HCT116 (cell line): Measurements from ENCODE around the gene PRKN. TPM values are rescaled to one million over a fixed set of nuclear protein-coding genes. Genes with fewer than 3 reads are reported as not detected.

Source experiments
- ATAC-seq: fragments of 200-7000 bp; cut with Tn5 transposase; 2 replicates; pipeline ENCODE4 v1.9.1; 2020; ENCODE audit warnings: mild to moderate bottlenecking, moderate library complexity
- BruUV-seq: library from RNA; stranded (reverse); fragments of 400-500 nt; replicated peaks from 2 replicates; lab custom pipeline; 2021; lab: Mats Ljungman, UMichigan
- CTCF ChIA-PET: fragments of 300-600 bp; sonication (Branson Sonifier 250); formaldehyde crosslinking; loops from one replicate; lab custom pipeline; 2021; ENCODE audit warnings: antibody characterized with exemption; lab: Charles Lee
- POLR2A ChIA-PET: fragments of 300-600, 350-600 bp; sonication (Branson Sonifier 250); formaldehyde crosslinking; loops from one replicate; lab custom pipeline; 2021; ENCODE audit warnings: antibody characterized with exemption; lab: Charles Lee
- RAD21 ChIA-PET, 2 experiments: fragments of 300-600 bp; sonication (Branson Sonifier 250); formaldehyde crosslinking; loops; one replicate each; lab custom pipeline; 2023; ENCODE audit warnings: low total read pairs in 2 of 2; ENCODE audit not compliant: uncharacterized antibody in 2 of 2, unreplicated experiment in 2 of 2, low non-redundant PET in 1 of 2; lab: Charles Lee
- DNase-seq: peaks from one replicate; pipeline ENCODE4 v3.0.0-alpha.2; 2010; ENCODE audit warnings: low read depth, low spot score
- H2AFZ ChIP-seq: fragments of 200-600 bp; shearing (Covaris generic), sonication (generic); 2 replicates; pipeline ENCODE4 v1.6.1; 2017; ENCODE audit warnings: low read depth, mixed run types, mixed read lengths, antibody characterized with exemption, low read length; ENCODE audit not compliant: poor library complexity, severe bottlenecking
- H3K27ac ChIP-seq: 2 replicates; pipeline ENCODE4 v1.5.1; 2012; ENCODE audit warnings: low read depth, low read length
- H3K27me3 ChIP-seq: fragments of 200-600 bp; sonication (generic); 2 replicates; pipeline ENCODE4 v1.6.1; 2016; ENCODE audit warnings: mixed run types, low read length, mixed read lengths; ENCODE audit not compliant: insufficient read depth
- H3K36me3 ChIP-seq, 2 experiments: fragments of 200-500 bp in 1 of 2; fragments of 200-600 bp in 1 of 2; sonication (Bioruptor generic) in 1 of 2; sonication (generic) in 1 of 2; 2 replicates each; pipeline versions ENCODE4 v1.5.1 to v1.6.1; 2014 to 2016; ENCODE audit warnings: low read length in 2 of 2, inconsistent platforms in 1 of 2, mixed read lengths in 1 of 2, mixed run types in 1 of 2; ENCODE audit not compliant: insufficient read depth in 2 of 2, control insufficient read depth in 1 of 2
- H3K4me1 ChIP-seq, 2 experiments: fragments of 200-600 bp in 1 of 2; sonication (generic) in 1 of 2; 2 replicates each; pipeline versions ENCODE4 v1.5.1 to v1.6.1; 2012 to 2017; ENCODE audit warnings: low read length in 2 of 2, inconsistent platforms in 1 of 2, mild to moderate bottlenecking in 1 of 2, mixed read lengths in 1 of 2, mixed run types in 1 of 2, moderate library complexity in 1 of 2; ENCODE audit not compliant: insufficient read depth in 2 of 2, control insufficient read depth in 1 of 2
- H3K4me2 ChIP-seq: fragments of 200-600 bp; sonication (generic); 2 replicates; pipeline ENCODE4 v1.6.1; 2017; ENCODE audit warnings: mixed run types, low read length, mixed read lengths
- H3K4me3 ChIP-seq, 2 experiments: fragments of 200-600 bp in 1 of 2; sonication (generic) in 1 of 2; replicated peaks in 1 of 2; 2 replicates each; pipeline ENCODE4 v1.5.1; 2011 to 2016; ENCODE audit warnings: low read length in 2 of 2, control low read depth in 1 of 2, low read depth in 1 of 2, mild to moderate bottlenecking in 1 of 2, mixed read lengths in 1 of 2, mixed run types in 1 of 2
- H3K79me2 ChIP-seq: fragments of 200-600 bp; sonication (generic); 2 replicates; pipeline ENCODE4 v1.6.1; 2017; ENCODE audit warnings: mild to moderate bottlenecking, mixed run types, low read length, moderate library complexity, mixed read lengths; ENCODE audit not compliant: insufficient read depth
- H3K9ac ChIP-seq: fragments of 200-600 bp; sonication (generic); 2 replicates; pipeline ENCODE4 v1.6.1; 2016; ENCODE audit warnings: low read length, mixed read lengths
- H3K9me2 ChIP-seq: fragments of 200-600 bp; sonication (generic), shearing (Covaris generic); 2 replicates; pipeline ENCODE4 v1.6.1; 2017; ENCODE audit warnings: mixed run types, mild to moderate bottlenecking, moderate library complexity; ENCODE audit not compliant: insufficient read depth
- H3K9me3 ChIP-seq, 2 experiments: fragments of 200-500 bp in 1 of 2; fragments of 200-600 bp in 1 of 2; sonication (Bioruptor generic) in 1 of 2; sonication (generic) in 1 of 2; 2 replicates each; pipeline ENCODE4 v1.6.1; 2014 to 2017; ENCODE audit warnings: low read length in 2 of 2, mixed read lengths in 2 of 2, inconsistent platforms in 1 of 2, low read depth in 1 of 2, mild to moderate bottlenecking in 1 of 2, mixed run types in 1 of 2, moderate library complexity in 1 of 2; ENCODE audit not compliant: control insufficient read depth in 1 of 2, insufficient read depth in 1 of 2
- H4K20me1 ChIP-seq: fragments of 200-600 bp; sonication (generic), shearing (Covaris generic); 2 replicates; pipeline ENCODE4 v1.6.1; 2017; ENCODE audit warnings: mixed run types, mild to moderate bottlenecking, moderate library complexity; ENCODE audit not compliant: insufficient read depth
- CBX3 ChIP-seq: IDR thresholded peaks from 2 replicates; pipeline ENCODE4 v1.6.1; 2012; ENCODE audit warnings: low read depth
- CEBPB ChIP-seq: IDR thresholded peaks from 2 replicates; pipeline ENCODE4 v1.6.1; 2012; ENCODE audit warnings: low read depth
- EGR1 ChIP-seq: IDR thresholded peaks from 2 replicates; pipeline ENCODE4 v1.6.1; 2012; ENCODE audit warnings: low read depth
- ELF1 ChIP-seq: IDR thresholded peaks from 2 replicates; pipeline ENCODE4 v1.6.1; 2012; ENCODE audit warnings: low read depth, borderline replicate concordance
- EZH2phosphoT487 ChIP-seq: fragments of 200-600 bp; IDR thresholded peaks from 2 replicates; pipeline ENCODE4 v1.6.1; 2018; ENCODE audit warnings: antibody characterized with exemption, borderline replicate concordance
- FOSL1 ChIP-seq: IDR thresholded peaks from 2 replicates; pipeline ENCODE4 v1.6.1; 2012; ENCODE audit warnings: low read depth
- POLR2A ChIP-seq: IDR thresholded peaks from 2 replicates; pipeline ENCODE4 v1.7.0; 2011; ENCODE audit warnings: borderline replicate concordance; ENCODE audit not compliant: insufficient read depth, insufficient read length; ENCODE audit errors: extremely low read depth
- POLR2AphosphoS5 ChIP-seq: IDR thresholded peaks from 2 replicates; pipeline ENCODE4 v1.6.1; 2011; ENCODE audit warnings: mild to moderate bottlenecking, low read depth, low read length, moderate library complexity
- RAD21 ChIP-seq: IDR thresholded peaks from 2 replicates; pipeline ENCODE4 v1.6.1; 2012; ENCODE audit warnings: low read depth, mild to moderate bottlenecking
- SIN3A ChIP-seq: IDR thresholded peaks from 2 replicates; pipeline ENCODE4 v1.6.1; 2012; ENCODE audit warnings: low read depth
- SP1 ChIP-seq: IDR thresholded peaks from 2 replicates; pipeline ENCODE4 v1.6.1; 2012; ENCODE audit warnings: low read depth
- TCF7L2 ChIP-seq: IDR thresholded peaks from 2 replicates; pipeline ENCODE4 v1.7.0; 2011; ENCODE audit warnings: borderline replicate concordance, inconsistent platforms; ENCODE audit not compliant: insufficient read depth, insufficient read length; ENCODE audit errors: extremely low read depth
- intact Hi-C: fragments of 100-400 bp; cut with micrococcal nuclease; formaldehyde crosslinking; loops from 2 replicates; pipeline ENCODE4 v1.10.0; 2022
- total RNA-seq: library from RNA; stranded (reverse); gene quantifications from one replicate; pipeline ENCODE4 v1.2.1, GENCODE V29; 2021; ENCODE audit not compliant: unreplicated experiment
- TF ChIP-seq, protein P1 (sequence below), 3 experiments: fragments of 200-600 bp in 1 of 3; sonication (generic) in 1 of 3; IDR thresholded peaks in 2 of 3; conservative IDR thresholded peaks in 1 of 3; 2 replicates each; pipeline ENCODE4 v1.5.1; 2012 to 2017; ENCODE audit warnings: low read depth in 2 of 3, low read length in 2 of 3, antibody characterized with exemption in 1 of 3, borderline replicate concordance in 1 of 3, control low read depth in 1 of 3, mild to moderate bottlenecking in 1 of 3, mixed read lengths in 1 of 3, mixed run types in 1 of 3, moderate library complexity in 1 of 3; ENCODE audit not compliant: insufficient read depth in 1 of 3
- TF ChIP-seq, protein P2 (sequence below): IDR thresholded peaks from 2 replicates; pipeline ENCODE4 v1.6.1; 2011; ENCODE audit warnings: mild to moderate bottlenecking, low read length, moderate library complexity; ENCODE audit not compliant: insufficient replicate concordance; ENCODE audit errors: extremely low read depth

PRKN gene
- total RNA-seq, 1 experiment from 2014 or later = 2.6 TPM

DNA sequence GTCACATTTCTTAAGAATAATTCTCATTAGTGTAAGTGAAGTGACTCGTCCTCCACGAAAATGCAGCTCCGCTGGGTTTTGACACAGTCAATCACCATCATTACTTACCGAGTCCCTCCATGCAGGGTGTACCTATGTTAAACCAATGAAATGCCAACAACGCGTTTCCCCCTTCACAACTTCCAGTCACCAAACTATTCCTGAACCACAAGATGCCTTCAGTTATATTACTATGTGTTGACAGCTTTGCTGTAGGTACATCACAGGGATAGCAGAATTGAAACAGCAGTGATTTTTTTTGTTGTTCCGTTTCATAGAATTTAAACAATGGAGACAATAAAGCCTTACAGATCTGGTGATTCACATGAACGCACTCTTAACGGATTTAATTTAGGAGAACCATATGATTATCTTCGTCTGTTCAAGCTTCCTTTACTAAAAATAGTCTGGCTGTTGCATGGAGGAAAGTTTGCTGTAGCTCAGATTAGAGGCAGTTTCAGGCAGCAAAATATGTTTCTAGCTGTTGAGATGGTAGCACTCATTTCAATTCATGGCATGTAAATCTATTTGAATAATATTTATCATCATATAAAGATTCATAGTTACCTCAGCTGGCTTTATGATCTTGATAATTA, 652.8 kb downstream of the PRKN start (continued):
- no peak for TF ChIP-seq ELF1
- TF ChIP-seq, protein P1, sequence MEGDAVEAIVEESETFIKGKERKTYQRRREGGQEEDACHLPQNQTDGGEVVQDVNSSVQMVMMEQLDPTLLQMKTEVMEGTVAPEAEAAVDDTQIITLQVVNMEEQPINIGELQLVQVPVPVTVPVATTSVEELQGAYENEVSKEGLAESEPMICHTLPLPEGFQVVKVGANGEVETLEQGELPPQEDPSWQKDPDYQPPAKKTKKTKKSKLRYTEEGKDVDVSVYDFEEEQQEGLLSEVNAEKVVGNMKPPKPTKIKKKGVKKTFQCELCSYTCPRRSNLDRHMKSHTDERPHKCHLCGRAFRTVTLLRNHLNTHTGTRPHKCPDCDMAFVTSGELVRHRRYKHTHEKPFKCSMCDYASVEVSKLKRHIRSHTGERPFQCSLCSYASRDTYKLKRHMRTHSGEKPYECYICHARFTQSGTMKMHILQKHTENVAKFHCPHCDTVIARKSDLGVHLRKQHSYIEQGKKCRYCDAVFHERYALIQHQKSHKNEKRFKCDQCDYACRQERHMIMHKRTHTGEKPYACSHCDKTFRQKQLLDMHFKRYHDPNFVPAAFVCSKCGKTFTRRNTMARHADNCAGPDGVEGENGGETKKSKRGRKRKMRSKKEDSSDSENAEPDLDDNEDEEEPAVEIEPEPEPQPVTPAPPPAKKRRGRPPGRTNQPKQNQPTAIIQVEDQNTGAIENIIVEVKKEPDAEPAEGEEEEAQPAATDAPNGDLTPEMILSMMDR (IDR thresholded peaks at IDR 0.05 in 2 of 3, conservative IDR thresholded peaks at IDR 0.05 in 1 of 3; ENCODE audit: borderline replicate concordance in 1 of 3, insufficient read depth in 1 of 3, low read depth in 2 of 3, low read length in 2 of 3) = no peak
- no peak for TF ChIP-seq EZH2phosphoT487
- TF ChIP-seq TCF7L2 = no peak

DNA sequence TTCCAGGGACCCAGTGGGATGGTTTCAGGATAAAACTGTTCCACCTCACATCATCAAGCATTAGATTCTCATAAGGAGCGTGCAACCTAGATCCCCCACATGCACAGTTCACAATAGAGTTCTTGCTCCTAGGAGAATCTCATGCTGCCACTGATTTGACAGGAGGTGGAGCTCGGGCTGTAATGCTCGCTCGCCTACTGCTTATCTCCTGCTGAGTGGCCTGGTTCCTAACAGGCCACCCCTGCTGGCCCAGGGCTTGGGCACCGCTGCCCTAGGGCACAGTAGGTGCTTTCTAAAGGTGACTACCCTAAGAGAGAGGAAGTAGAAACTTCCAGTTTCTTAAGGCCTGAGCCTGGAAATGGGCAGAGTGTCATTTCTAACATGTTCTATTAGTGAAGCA, 656.9 kb downstream of the PRKN start:
- ATAC-seq = no peak
- DNase-seq = no peak
- ChIA-PET POLR2A (no interaction called here), RAD21 (no interaction called here), CTCF (no interaction called here)
- no peak overlapping the region for H3K9ac ChIP-seq
- no peak overlapping the region for H3K27ac ChIP-seq
- H3K9me2 ChIP-seq = no peaks in the 10 kb centered on the region
- no peaks in the 10 kb centered on the region for H3K27me3 ChIP-seq
- H2AFZ ChIP-seq = no peak overlapping the region
- intact Hi-C loops = no loop called here
- H3K36me3 ChIP-seq = no peaks in the 10 kb centered on the region
- BruUV-seq = no TSS peak
- no peak overlapping the region for H3K4me2 ChIP-seq
- no peaks in the 10 kb centered on the region for H3K79me2 ChIP-seq
- no peaks in the 10 kb centered on the region for H3K4me1 ChIP-seq
- H3K4me3 ChIP-seq = no peak overlapping the region
- H4K20me1 ChIP-seq = no peaks in the 10 kb centered on the region
- H3K9me3 ChIP-seq = no peaks in the 10 kb centered on the region
- TF ChIP-seq ELF1 (no peak), POLR2AphosphoS5 (no peak), RAD21 (no peak), CBX3 (no peak), SIN3A (no peak), FOSL1 (no peak), POLR2A (no peak), SP1 (no peak), CEBPB (no peak), EGR1 (no peak)
- TF ChIP-seq, protein P2, sequence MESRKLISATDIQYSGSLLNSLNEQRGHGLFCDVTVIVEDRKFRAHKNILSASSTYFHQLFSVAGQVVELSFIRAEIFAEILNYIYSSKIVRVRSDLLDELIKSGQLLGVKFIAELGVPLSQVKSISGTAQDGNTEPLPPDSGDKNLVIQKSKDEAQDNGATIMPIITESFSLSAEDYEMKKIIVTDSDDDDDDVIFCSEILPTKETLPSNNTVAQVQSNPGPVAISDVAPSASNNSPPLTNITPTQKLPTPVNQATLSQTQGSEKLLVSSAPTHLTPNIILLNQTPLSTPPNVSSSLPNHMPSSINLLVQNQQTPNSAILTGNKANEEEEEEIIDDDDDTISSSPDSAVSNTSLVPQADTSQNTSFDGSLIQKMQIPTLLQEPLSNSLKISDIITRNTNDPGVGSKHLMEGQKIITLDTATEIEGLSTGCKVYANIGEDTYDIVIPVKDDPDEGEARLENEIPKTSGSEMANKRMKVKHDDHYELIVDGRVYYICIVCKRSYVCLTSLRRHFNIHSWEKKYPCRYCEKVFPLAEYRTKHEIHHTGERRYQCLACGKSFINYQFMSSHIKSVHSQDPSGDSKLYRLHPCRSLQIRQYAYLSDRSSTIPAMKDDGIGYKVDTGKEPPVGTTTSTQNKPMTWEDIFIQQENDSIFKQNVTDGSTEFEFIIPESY = no peak
- TF ChIP-seq, protein P1 (IDR thresholded peaks at IDR 0.05 in 2 of 3, conservative IDR thresholded peaks at IDR 0.05 in 1 of 3; ENCODE audit: borderline replicate concordance in 1 of 3, insufficient read depth in 1 of 3, low read depth in 2 of 3, low read length in 2 of 3) = no peak
